Measurements from ENCODE around the gene HOMER3.
A peak's percentile ranks its signal among the peaks of the same experiment; 100 is the strongest.

The HOMER3 gene

GRCh38 chr19:18939922-18940768 is 872 bp downstream of the HOMER3 start:
- Histone ChIP-seq H3K36me3 (ENCODE audit: control insufficient read depth, insufficient read depth, low read length, severe bottlenecking) (peaks cover 13% of the 10 kb centered on the region), H3K27me3 (replicated peaks; ENCODE audit: control insufficient read depth, insufficient read depth, low read length) (no peaks in the 10 kb centered on the region), H3K9ac (ENCODE audit: low read length) (peak overlapping the region; percentile 91), H3K4me3 (ENCODE audit: low read length) (peak overlapping the region; percentile 92), H3K9me3 (ENCODE audit: control insufficient read depth, low read length) (no peaks in the 10 kb centered on the region), H3K4me1 (ENCODE audit: control insufficient read depth, insufficient read depth, low read length) (peaks cover 9% of the 10 kb centered on the region)
- DNase-seq (ENCODE audit: low read depth): peak; percentile 78

GRCh38 chr19:18939163-18939562 is 1.9 kb downstream of the HOMER3 start:
- H3K9ac ChIP-seq (ENCODE audit: low read length): peak overlapping the region; percentile 91
- H3K9me3 ChIP-seq (ENCODE audit: control insufficient read depth, low read length): no peaks in the 10 kb centered on the region
- peak overlapping the region; percentile 92 for H3K4me3 ChIP-seq (ENCODE audit: low read length)
- peaks cover 20% of the 10 kb centered on the region for H3K36me3 ChIP-seq (ENCODE audit: control insufficient read depth, insufficient read depth, low read length, severe bottlenecking)
- no peak for DNase-seq (ENCODE audit: low read depth)
- H3K27me3 ChIP-seq (replicated peaks; ENCODE audit: control insufficient read depth, insufficient read depth, low read length): no peaks in the 10 kb centered on the region
- peaks cover 9% of the 10 kb centered on the region for H3K4me1 ChIP-seq (ENCODE audit: control insufficient read depth, insufficient read depth, low read length)

DNA sequence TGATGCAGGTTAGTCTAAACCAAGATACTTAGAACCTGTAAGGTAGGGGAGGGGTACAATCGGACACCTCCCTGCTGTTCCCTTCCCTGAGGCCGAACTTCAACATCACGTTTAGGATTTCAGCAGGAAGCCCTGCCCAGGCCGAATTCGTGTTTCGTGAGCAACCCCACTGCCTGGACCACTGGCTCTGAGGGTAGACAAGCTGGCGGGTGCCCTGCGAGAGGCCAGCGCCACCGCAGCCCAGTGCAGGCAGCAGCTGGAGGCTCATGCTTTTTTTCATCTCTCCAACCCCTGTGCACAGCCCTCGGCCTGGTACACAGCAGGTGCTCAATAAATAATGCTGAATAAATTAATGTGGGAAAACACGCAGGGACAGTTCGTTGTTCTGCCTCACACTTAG is 7.7 kb downstream of the HOMER3 start:
- Histone ChIP-seq H3K4me3 (ENCODE audit: low read length) (no peak overlapping the region), H3K27me3 (replicated peaks; ENCODE audit: control insufficient read depth, insufficient read depth, low read length) (no peaks in the 10 kb centered on the region), H3K4me1 (ENCODE audit: control insufficient read depth, insufficient read depth, low read length) (no peaks in the 10 kb centered on the region), H3K9ac (ENCODE audit: low read length) (no peak overlapping the region), H3K9me3 (ENCODE audit: control insufficient read depth, low read length) (no peaks in the 10 kb centered on the region), H3K36me3 (ENCODE audit: control insufficient read depth, insufficient read depth, low read length, severe bottlenecking) (peaks cover 41% of the 10 kb centered on the region)
- no peak for DNase-seq (ENCODE audit: low read depth)

DNA sequence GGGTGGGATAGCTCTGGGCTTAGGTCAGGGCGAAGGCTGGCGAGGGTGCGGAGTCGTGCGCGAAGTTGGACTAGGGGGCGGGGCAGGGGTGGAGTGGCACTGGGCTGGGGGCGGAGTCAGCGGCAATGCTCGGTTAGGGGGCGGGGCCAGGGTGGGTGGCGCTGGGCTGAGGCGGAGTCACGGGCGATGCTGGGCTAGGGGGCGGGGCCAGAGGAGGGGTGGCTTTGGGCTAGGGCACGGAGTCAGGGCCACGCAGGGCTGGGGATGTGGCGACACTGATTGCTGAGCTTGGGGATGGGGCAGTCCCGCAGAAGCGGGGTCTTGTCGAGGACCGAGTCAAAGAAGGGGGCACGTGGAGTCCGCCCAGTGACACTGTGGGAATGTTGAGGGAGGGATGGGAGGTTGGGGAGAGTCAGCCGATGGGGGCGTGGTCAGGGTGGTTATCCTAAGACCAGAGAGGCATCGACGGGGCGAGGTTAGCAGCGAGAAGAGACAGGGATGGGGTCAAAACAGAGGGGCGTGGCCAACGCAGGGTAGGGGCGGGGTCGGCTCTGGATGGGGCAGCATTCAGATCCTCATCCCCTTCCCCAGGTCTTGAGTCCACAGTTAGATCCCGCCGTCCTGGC is 8.7 kb downstream of the HOMER3 start:
- Histone ChIP-seq H3K36me3 (ENCODE audit: control insufficient read depth, insufficient read depth, low read length, severe bottlenecking) (peaks cover 44% of the 10 kb centered on the region), H3K4me3 (ENCODE audit: low read length) (no peak overlapping the region), H3K27me3 (replicated peaks; ENCODE audit: control insufficient read depth, insufficient read depth, low read length) (no peaks in the 10 kb centered on the region), H3K9ac (ENCODE audit: low read length) (no peak overlapping the region), H3K9me3 (ENCODE audit: control insufficient read depth, low read length) (no peaks in the 10 kb centered on the region), H3K4me1 (ENCODE audit: control insufficient read depth, insufficient read depth, low read length) (no peaks in the 10 kb centered on the region)
- DNase-seq (ENCODE audit: low read depth): peak; percentile 64

GRCh38 chr19:18931316-18932162 is 9.5 kb downstream of the HOMER3 start:
- no peak for DNase-seq (ENCODE audit: low read depth)
- Histone ChIP-seq H3K27me3 (replicated peaks; ENCODE audit: control insufficient read depth, insufficient read depth, low read length) (no peaks in the 10 kb centered on the region), H3K4me1 (ENCODE audit: control insufficient read depth, insufficient read depth, low read length) (no peaks in the 10 kb centered on the region), H3K9me3 (ENCODE audit: control insufficient read depth, low read length) (no peaks in the 10 kb centered on the region), H3K9ac (ENCODE audit: low read length) (no peak overlapping the region), H3K36me3 (ENCODE audit: control insufficient read depth, insufficient read depth, low read length, severe bottlenecking) (peaks cover 50% of the 10 kb centered on the region), H3K4me3 (ENCODE audit: low read length) (no peak overlapping the region)

DNA sequence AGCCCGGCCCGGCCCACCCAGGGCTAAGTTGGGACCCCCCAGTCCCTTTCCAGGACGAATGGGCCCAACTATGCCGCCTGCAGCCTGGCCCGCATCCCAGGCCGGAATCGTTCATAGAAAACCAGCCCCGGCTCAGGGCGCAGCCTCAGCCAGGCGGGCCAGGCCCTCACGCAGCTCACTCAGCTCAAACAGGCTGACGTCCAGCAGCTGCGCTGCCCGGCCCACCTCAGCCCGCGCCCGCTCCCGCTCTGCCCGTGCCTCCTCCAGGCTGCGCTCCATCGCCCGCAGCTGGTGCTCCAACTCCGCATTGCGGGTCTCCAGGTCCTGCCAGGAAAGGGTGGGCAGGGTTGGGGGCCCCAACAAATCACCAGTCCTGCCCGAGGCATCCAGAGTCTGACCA is 11.7 kb downstream of the HOMER3 start:
- Histone ChIP-seq H3K27me3 (replicated peaks; ENCODE audit: control insufficient read depth, insufficient read depth, low read length) (no peaks in the 10 kb centered on the region), H3K36me3 (ENCODE audit: control insufficient read depth, insufficient read depth, low read length, severe bottlenecking) (peaks cover 62% of the 10 kb centered on the region), H3K9ac (ENCODE audit: low read length) (no peak overlapping the region)

GRCh38 chr19:18928018-18928805 is 12.8 kb downstream of the HOMER3 start:
- no peaks in the 10 kb centered on the region for H3K4me1 ChIP-seq (ENCODE audit: control insufficient read depth, insufficient read depth, low read length)
- H3K9me3 ChIP-seq (ENCODE audit: control insufficient read depth, low read length): no peaks in the 10 kb centered on the region
- H3K27me3 ChIP-seq (replicated peaks; ENCODE audit: control insufficient read depth, insufficient read depth, low read length): no peaks in the 10 kb centered on the region
- H3K4me3 ChIP-seq (ENCODE audit: low read length): no peak overlapping the region
- no peak for DNase-seq (ENCODE audit: low read depth)
- peaks cover 67% of the 10 kb centered on the region for H3K36me3 ChIP-seq (ENCODE audit: control insufficient read depth, insufficient read depth, low read length, severe bottlenecking)
- H3K9ac ChIP-seq (ENCODE audit: low read length): no peak overlapping the region

More for the DNA sequence above, 11.7 kb downstream of the HOMER3 start:
- DNase-seq (ENCODE audit: low read depth): no peak
- H3K4me3 ChIP-seq (ENCODE audit: low read length): no peak overlapping the region
- no peaks in the 10 kb centered on the region for H3K9me3 ChIP-seq (ENCODE audit: control insufficient read depth, low read length)
- H3K4me1 ChIP-seq (ENCODE audit: control insufficient read depth, insufficient read depth, low read length): no peaks in the 10 kb centered on the region

DNA sequence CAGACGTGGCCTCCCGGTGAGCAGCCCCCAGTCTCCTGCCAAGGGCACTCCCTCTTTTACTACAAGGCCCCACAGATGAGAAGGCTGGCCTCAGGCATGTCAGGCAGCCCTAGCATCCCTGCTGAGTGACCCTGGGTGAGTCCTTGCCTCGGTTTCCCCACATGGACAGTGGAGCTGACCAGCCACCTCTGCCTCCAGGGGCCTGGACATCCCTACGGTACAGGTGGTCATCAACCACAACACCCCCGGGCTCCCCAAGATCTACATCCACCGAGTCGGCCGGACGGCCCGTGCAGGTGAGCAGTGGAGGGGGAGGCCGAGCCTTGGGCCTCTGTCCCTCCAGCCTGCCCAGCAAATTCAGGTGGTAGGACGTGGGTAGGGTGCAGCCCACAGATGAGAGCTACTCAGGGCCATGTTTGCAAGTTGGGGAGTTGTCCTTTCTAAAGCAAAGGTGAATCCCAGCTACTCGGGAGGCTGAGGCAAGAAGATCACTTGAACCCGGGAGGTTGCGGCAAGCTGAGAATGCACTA is 16.3 kb downstream of the HOMER3 start:
- no peaks in the 10 kb centered on the region for H3K27me3 ChIP-seq (replicated peaks; ENCODE audit: control insufficient read depth, insufficient read depth, low read length)
- peaks cover 12% of the 10 kb centered on the region for H3K4me1 ChIP-seq (ENCODE audit: control insufficient read depth, insufficient read depth, low read length)
- H3K36me3 ChIP-seq (ENCODE audit: control insufficient read depth, insufficient read depth, low read length, severe bottlenecking): peaks cover 72% of the 10 kb centered on the region
- no peak overlapping the region for H3K9ac ChIP-seq (ENCODE audit: low read length)
- no peak for DNase-seq (ENCODE audit: low read depth)
- H3K9me3 ChIP-seq (ENCODE audit: control insufficient read depth, low read length): no peaks in the 10 kb centered on the region
- H3K4me3 ChIP-seq (ENCODE audit: low read length): no peak overlapping the region

- no peaks in the 10 kb centered on the region for H3K27me3 ChIP-seq (replicated peaks; ENCODE audit: control insufficient read depth, insufficient read depth, low read length)
- no peak for DNase-seq (ENCODE audit: low read depth)
- H3K9ac ChIP-seq (ENCODE audit: low read length): no peak overlapping the region
- H3K4me1 ChIP-seq (ENCODE audit: control insufficient read depth, insufficient read depth, low read length): peaks cover 20% of the 10 kb centered on the region
- no peaks in the 10 kb centered on the region for H3K9me3 ChIP-seq (ENCODE audit: control insufficient read depth, low read length)
- H3K4me3 ChIP-seq (ENCODE audit: low read length): no peak overlapping the region
- H3K36me3 ChIP-seq (ENCODE audit: control insufficient read depth, insufficient read depth, low read length, severe bottlenecking): peaks cover 57% of the 10 kb centered on the region
These were observed 18.6 kb downstream of the HOMER3 start for GRCh38 chr19:18922228-18922985.

GRCh38 chr19:18921593-18921992 is 19.4 kb downstream of the HOMER3 start:
- peaks cover 50% of the 10 kb centered on the region for H3K36me3 ChIP-seq (ENCODE audit: control insufficient read depth, insufficient read depth, low read length, severe bottlenecking)
- no peak overlapping the region for H3K9ac ChIP-seq (ENCODE audit: low read length)
- no peaks in the 10 kb centered on the region for H3K27me3 ChIP-seq (replicated peaks; ENCODE audit: control insufficient read depth, insufficient read depth, low read length)
- H3K9me3 ChIP-seq (ENCODE audit: control insufficient read depth, low read length): no peaks in the 10 kb centered on the region
- no peak overlapping the region for H3K4me3 ChIP-seq (ENCODE audit: low read length)
- DNase-seq (ENCODE audit: low read depth): no peak
- H3K4me1 ChIP-seq (ENCODE audit: control insufficient read depth, insufficient read depth, low read length): peaks cover 20% of the 10 kb centered on the region
